Liver (tissue), 9 donors: ENCODE results near the gene RPH3AL. TPM values are rescaled to one million over a fixed set of nuclear protein-coding genes. Genes with fewer than 3 reads are reported as not detected.

Experiments
- DNase-seq: peaks from one replicate; pipeline ENCODE4 v3.0.0-alpha.2; 2017; ENCODE audit warnings: low spot score
- H3K27ac ChIP-seq, 2 donors: one replicate each; pipeline ENCODE4 v1.7.0; 2013; ENCODE audit warnings: inconsistent platforms in 2 of 2, low read length in 2 of 2, control low read depth in 1 of 2, low read depth in 1 of 2, mild to moderate bottlenecking in 1 of 2
- H3K27me3 ChIP-seq, 4 donors: one replicate each; pipeline versions ENCODE4 v1.6.1 to v1.7.0; 2013; ENCODE audit warnings: low read length in 3 of 4, inconsistent platforms in 1 of 4, mild to moderate bottlenecking in 1 of 4, moderate library complexity in 1 of 4; ENCODE audit not compliant: control insufficient read depth in 4 of 4, insufficient read depth in 4 of 4
- H3K36me3 ChIP-seq, 4 donors: one replicate each; pipeline versions ENCODE4 v1.6.1 to v1.7.0; 2013; ENCODE audit warnings: low read length in 3 of 4, mild to moderate bottlenecking in 3 of 4, low read depth in 1 of 4, moderate library complexity in 1 of 4; ENCODE audit not compliant: control insufficient read depth in 4 of 4, insufficient read depth in 3 of 4
- H3K4me1 ChIP-seq, 4 donors: one replicate each; pipeline versions ENCODE4 v1.6.1 to v1.7.0; 2013; ENCODE audit warnings: low read length in 3 of 4, mild to moderate bottlenecking in 3 of 4, moderate library complexity in 1 of 4; ENCODE audit not compliant: control insufficient read depth in 4 of 4, insufficient read depth in 4 of 4
- H3K4me3 ChIP-seq, 3 donors: one replicate each; pipeline versions ENCODE4 v1.6.1 to v1.7.0; 2013; ENCODE audit warnings: low read length in 3 of 3, control low read depth in 1 of 3, low read depth in 1 of 3, mild to moderate bottlenecking in 1 of 3
- H3K9ac ChIP-seq, 2 donors: one replicate each; pipeline ENCODE4 v1.7.0; 2013; ENCODE audit warnings: low read length in 2 of 2, mild to moderate bottlenecking in 2 of 2, moderate library complexity in 2 of 2, control low read depth in 1 of 2, low read depth in 1 of 2
- H3K9me3 ChIP-seq, 4 donors: one replicate each; pipeline versions ENCODE4 v1.6.1 to v1.7.0; 2013; ENCODE audit warnings: low read length in 3 of 4; ENCODE audit not compliant: control insufficient read depth in 4 of 4
- ATF3 ChIP-seq: IDR thresholded peaks from 2 replicates; pipeline ENCODE4 v1.6.1; 2016; ENCODE audit warnings: antibody characterized with exemption
- EGR1 ChIP-seq, 2 donors: IDR thresholded peaks; 2 replicates each; pipeline ENCODE4 v1.6.1; 2016 to 2018; ENCODE audit warnings: antibody characterized with exemption in 2 of 2, low read depth in 2 of 2
- FOXA1 ChIP-seq: IDR thresholded peaks from 2 replicates; pipeline ENCODE4 v1.6.1; 2016; ENCODE audit warnings: antibody characterized with exemption
- GABPA ChIP-seq, 2 donors: IDR thresholded peaks in 1 of 2; conservative IDR thresholded peaks in 1 of 2; 2 replicates each; pipeline ENCODE4 v1.6.1; 2016; ENCODE audit warnings: antibody characterized with exemption in 2 of 2, mild to moderate bottlenecking in 1 of 2, moderate library complexity in 1 of 2
- HNF4A ChIP-seq, 2 donors: conservative IDR thresholded peaks; 2 replicates each; pipeline ENCODE4 v1.6.1; 2016; ENCODE audit warnings: antibody characterized with exemption in 2 of 2, mild to moderate bottlenecking in 2 of 2
- HNF4G ChIP-seq: IDR thresholded peaks from 2 replicates; pipeline ENCODE4 v1.6.1; 2016; ENCODE audit warnings: antibody characterized with exemption
- JUND ChIP-seq, 2 donors: IDR thresholded peaks; 2 replicates each; pipeline ENCODE4 v1.6.1; 2016; ENCODE audit warnings: antibody characterized with exemption in 2 of 2
- MAX ChIP-seq: IDR thresholded peaks from 2 replicates; pipeline ENCODE4 v1.6.1; 2016; ENCODE audit warnings: antibody characterized with exemption
- NR2F2 ChIP-seq: IDR thresholded peaks from 2 replicates; pipeline ENCODE4 v1.6.1; 2016; ENCODE audit warnings: antibody characterized with exemption
- RAD21 ChIP-seq, 2 donors: IDR thresholded peaks; 2 replicates each; pipeline ENCODE4 v1.6.1; 2016; ENCODE audit warnings: antibody characterized with exemption in 2 of 2, mild to moderate bottlenecking in 2 of 2
- REST ChIP-seq: IDR thresholded peaks from 2 replicates; pipeline ENCODE4 v1.6.1; 2016; ENCODE audit warnings: antibody characterized with exemption, mild to moderate bottlenecking
- RXRA ChIP-seq, 2 donors: IDR thresholded peaks; 2 replicates each; pipeline ENCODE4 v1.6.1; 2017 to 2018; ENCODE audit warnings: antibody characterized with exemption in 2 of 2, mild to moderate bottlenecking in 1 of 2
- SP1 ChIP-seq: IDR thresholded peaks from 2 replicates; pipeline ENCODE4 v1.6.1; 2018; ENCODE audit warnings: antibody characterized with exemption, mild to moderate bottlenecking
- TAF1 ChIP-seq: conservative IDR thresholded peaks from 2 replicates; pipeline ENCODE4 v1.6.1; 2016; ENCODE audit warnings: antibody characterized with exemption, mild to moderate bottlenecking
- YY1 ChIP-seq: IDR thresholded peaks from 2 replicates; pipeline ENCODE4 v1.6.1; 2016; ENCODE audit warnings: antibody characterized with exemption, mild to moderate bottlenecking
- WGBS: extraction: QIAGEN DNeasy Blood & Tissue Kit; methylation state at CpG from one replicate; pipeline ENCODE4 v1.1.7; 2013; 5-methylcytosine and 5-hydroxymethylcytosine counted together
- polyA plus RNA-seq, 2 donors: library from polyadenylated mRNA; stranded (reverse) in 1 of 2; unstranded in 1 of 2; fragments of 200-250 nt in 1 of 2; fragments of >200 nt in 1 of 2; fragmentation: Nextera tagmentation in 1 of 2; extraction: Ambion mirVana in 1 of 2; gene quantifications; one replicate each; pipeline versions ENCODE4 v1.2.1 to v1.2.3, GENCODE V29; 2013 to 2015
- total RNA-seq, 2 donors: library from RNA; depleted of rRNA; stranded (reverse); fragments of >200 nt; gene quantifications; one replicate each; pipeline ENCODE4 v1.2.3, GENCODE V29; 2014
- TF ChIP-seq, protein P1 (sequence below): IDR thresholded peaks from 2 replicates; pipeline ENCODE4 v1.6.1; 2016; ENCODE audit warnings: antibody characterized with exemption
- donor health status: healthy.
- donor health status: healthy.
- donor health status: healthy.
- donor health status: healthy.
- donor health status: healthy.

RPH3AL gene
- total and polyA plus RNA-seq, 4 donors, result 8.5 to 52.5 (median 13.9) TPM

DNA sequence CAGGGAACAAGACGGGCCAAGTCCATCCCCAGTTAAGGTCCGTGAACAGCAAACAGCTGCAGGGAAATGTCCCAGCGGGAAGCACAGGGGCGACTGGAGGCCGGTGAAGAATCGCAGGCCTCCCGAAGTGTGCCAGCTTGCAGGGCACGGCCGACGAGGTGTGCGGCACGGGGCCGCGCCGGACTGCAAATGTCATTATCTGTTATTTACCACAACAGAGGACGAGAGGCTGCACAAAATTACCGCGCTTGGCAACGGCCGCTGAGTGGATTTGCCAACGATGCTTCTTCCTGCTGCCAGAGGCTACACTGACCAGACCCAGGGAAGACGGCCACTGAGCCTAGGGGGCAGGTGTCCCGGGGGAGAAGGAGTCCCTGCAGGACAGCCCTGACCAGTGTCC is 53.1 kb downstream of the RPH3AL start:
- WGBS, result 87% methylated on average over 23 of the region's 23 CpGs
- no peaks in the 10 kb centered on the region for H3K9me3 ChIP-seq
- no peak overlapping the region for H3K4me3 ChIP-seq
- TF ChIP-seq RXRA (IDR thresholded peaks at IDR 0.05) (no peak), EGR1 (IDR thresholded peaks at IDR 0.05; ENCODE audit: low read depth in 2 of 2) (no peak)
- H3K27ac ChIP-seq, result no peak overlapping the region
- H3K9ac ChIP-seq, result no peak overlapping the region
- no peaks in the 10 kb centered on the region for H3K4me1 ChIP-seq
- peaks cover 0 to 17% (median 7%) of the 10 kb centered on the region in 4 donors for H3K36me3 ChIP-seq
- H3K27me3 ChIP-seq, result no peaks in the 10 kb centered on the region
- DNase-seq, result no peak

DNA sequence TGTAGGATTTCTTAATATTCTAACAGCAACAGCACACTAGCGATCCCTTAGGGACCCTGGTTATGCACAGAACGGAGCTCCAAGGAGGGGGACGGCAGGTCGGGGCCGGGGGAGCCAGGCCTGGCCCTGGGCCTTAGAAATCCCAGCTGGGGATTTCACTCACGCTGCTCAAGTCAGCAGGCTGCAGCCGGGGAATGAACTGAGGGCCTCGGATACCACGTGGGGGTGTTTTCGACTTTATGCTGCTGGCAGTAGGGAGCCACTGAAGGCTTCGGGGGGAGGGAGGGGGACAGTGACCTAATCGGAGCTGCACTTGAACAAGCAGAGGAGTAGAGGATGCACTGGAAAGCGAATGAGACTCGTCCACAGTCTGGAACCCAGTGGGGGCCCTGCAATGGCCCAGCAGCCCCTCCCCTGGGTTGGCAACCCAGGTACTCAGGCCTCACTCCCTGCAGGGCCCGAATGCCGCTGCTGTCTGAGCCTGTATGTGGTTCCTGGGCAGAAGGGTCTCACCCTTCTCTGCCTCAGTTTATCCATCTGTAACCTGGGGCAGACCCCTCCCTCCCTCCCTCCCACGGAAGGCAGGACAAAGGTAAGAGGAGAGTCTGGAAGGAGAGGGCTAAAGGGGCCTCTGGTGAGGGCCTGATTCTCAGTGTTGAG is 53.7 kb downstream of the RPH3AL start:
- Histone ChIP-seq H3K9ac (no peak overlapping the region), H3K4me1 (no peaks in the 10 kb centered on the region), H3K9me3 (no peaks in the 10 kb centered on the region), H3K27ac (no peak overlapping the region), H3K36me3 (peaks cover 0 to 17% (median 5%) of the 10 kb centered on the region in 4 donors), H3K27me3 (no peaks in the 10 kb centered on the region), H3K4me3 (no peak overlapping the region)
- no peak for DNase-seq
- TF ChIP-seq MAX (no peak), NR2F2 (peak; percentile 11)
- 88% methylated on average over 17 of the region's 17 CpGs for WGBS

DNA sequence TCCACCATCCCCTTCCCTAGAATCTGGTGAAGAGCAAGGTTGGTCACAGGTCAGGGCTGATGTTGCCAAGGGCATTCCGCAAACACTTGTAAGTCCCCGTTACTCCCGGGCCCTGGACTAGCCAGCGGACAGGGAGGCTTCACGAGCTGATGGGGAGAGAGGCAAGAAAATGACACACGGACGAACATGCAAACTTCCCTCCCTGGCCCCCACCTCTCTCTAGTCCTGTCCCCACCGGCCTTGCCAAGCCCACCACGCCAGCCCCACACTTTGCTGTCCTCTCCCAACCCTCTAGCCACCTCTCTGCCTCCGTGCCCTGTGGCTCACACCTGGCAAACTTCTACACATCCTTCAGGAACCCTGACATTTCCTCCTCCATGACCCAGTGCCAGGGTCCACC is 54.8 kb downstream of the RPH3AL start:
- 92% methylated on average over 10 of the region's 10 CpGs for WGBS

More for the DNA sequence above, 54.8 kb downstream of the RPH3AL start:
- Histone ChIP-seq H3K27me3 (no peaks in the 10 kb centered on the region), H3K27ac (no peak overlapping the region), H3K36me3 (peaks cover 0 to 14% (median 2%) of the 10 kb centered on the region in 4 donors), H3K9me3 (no peaks in the 10 kb centered on the region), H3K4me1 (no peaks in the 10 kb centered on the region), H3K4me3 (no peak overlapping the region), H3K9ac (no peak overlapping the region)
- TF ChIP-seq NR2F2, result no peak
- TF ChIP-seq HNF4G, result no peak
- TF ChIP-seq RXRA (IDR thresholded peaks at IDR 0.05), result no peak
- no peak for TF ChIP-seq GABPA (IDR thresholded peaks at IDR 0.05 in 1 of 2, conservative IDR thresholded peaks at IDR 0.05 in 1 of 2)
- no peak for TF ChIP-seq JUND (IDR thresholded peaks at IDR 0.05)
- no peak for TF ChIP-seq REST
- TF ChIP-seq TAF1, result no peak
- no peak for TF ChIP-seq FOXA1
- no peak for TF ChIP-seq MAX
- TF ChIP-seq, protein P1, sequence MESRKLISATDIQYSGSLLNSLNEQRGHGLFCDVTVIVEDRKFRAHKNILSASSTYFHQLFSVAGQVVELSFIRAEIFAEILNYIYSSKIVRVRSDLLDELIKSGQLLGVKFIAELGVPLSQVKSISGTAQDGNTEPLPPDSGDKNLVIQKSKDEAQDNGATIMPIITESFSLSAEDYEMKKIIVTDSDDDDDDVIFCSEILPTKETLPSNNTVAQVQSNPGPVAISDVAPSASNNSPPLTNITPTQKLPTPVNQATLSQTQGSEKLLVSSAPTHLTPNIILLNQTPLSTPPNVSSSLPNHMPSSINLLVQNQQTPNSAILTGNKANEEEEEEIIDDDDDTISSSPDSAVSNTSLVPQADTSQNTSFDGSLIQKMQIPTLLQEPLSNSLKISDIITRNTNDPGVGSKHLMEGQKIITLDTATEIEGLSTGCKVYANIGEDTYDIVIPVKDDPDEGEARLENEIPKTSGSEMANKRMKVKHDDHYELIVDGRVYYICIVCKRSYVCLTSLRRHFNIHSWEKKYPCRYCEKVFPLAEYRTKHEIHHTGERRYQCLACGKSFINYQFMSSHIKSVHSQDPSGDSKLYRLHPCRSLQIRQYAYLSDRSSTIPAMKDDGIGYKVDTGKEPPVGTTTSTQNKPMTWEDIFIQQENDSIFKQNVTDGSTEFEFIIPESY, result no peak
- no peak for TF ChIP-seq SP1
- TF ChIP-seq EGR1 (IDR thresholded peaks at IDR 0.05; ENCODE audit: low read depth in 2 of 2), result no peak
- TF ChIP-seq YY1, result no peak
- no peak for TF ChIP-seq RAD21 (IDR thresholded peaks at IDR 0.05)
- no peak for TF ChIP-seq HNF4A (conservative IDR thresholded peaks at IDR 0.05)
- no peak for TF ChIP-seq ATF3
- DNase-seq, result no peak
